Esophagus (tissue), 2 donors: ENCODE data around the gene MOSPD2. TPM values are rescaled to one million over a fixed set of nuclear protein-coding genes. Genes with fewer than 3 reads are reported as not detected.

Experiments
- H3K27ac ChIP-seq, 2 donors: one replicate each; pipeline ENCODE4 v1.5.1; 2013; ENCODE audit warnings: low read depth in 2 of 2, mild to moderate bottlenecking in 2 of 2, inconsistent platforms in 1 of 2, low read length in 1 of 2, moderate library complexity in 1 of 2
- H3K27me3 ChIP-seq, 2 donors: one replicate each; pipeline ENCODE4 v1.6.1; 2013; ENCODE audit warnings: low read length in 2 of 2, control low read depth in 1 of 2, mild to moderate bottlenecking in 1 of 2; ENCODE audit not compliant: insufficient read depth in 2 of 2, control insufficient read depth in 1 of 2
- H3K36me3 ChIP-seq, 2 donors: one replicate each; pipeline ENCODE4 v1.6.1; 2013; ENCODE audit warnings: low read length in 1 of 2; ENCODE audit not compliant: control insufficient read depth in 2 of 2, insufficient read depth in 2 of 2
- H3K4me1 ChIP-seq, 2 donors: one replicate each; pipeline ENCODE4 v1.6.1; 2013; ENCODE audit warnings: low read length in 1 of 2; ENCODE audit not compliant: control insufficient read depth in 2 of 2, insufficient read depth in 2 of 2
- H3K4me3 ChIP-seq, 2 donors: one replicate each; pipeline ENCODE4 v1.5.1; 2013; ENCODE audit warnings: low read length in 2 of 2, mild to moderate bottlenecking in 2 of 2, low read depth in 1 of 2, moderate library complexity in 1 of 2
- H3K9me3 ChIP-seq, 2 donors: one replicate each; pipeline ENCODE4 v1.6.1; 2013; ENCODE audit warnings: mild to moderate bottlenecking in 2 of 2, low read depth in 1 of 2, low read length in 1 of 2, moderate library complexity in 1 of 2; ENCODE audit not compliant: control insufficient read depth in 2 of 2, insufficient read depth in 1 of 2
- WGBS, 2 donors: extraction: QIAGEN DNeasy Blood & Tissue Kit; methylation state at CpG; one replicate each; pipeline ENCODE4 v1.1.7; 2013; 5-methylcytosine and 5-hydroxymethylcytosine counted together
- polyA plus RNA-seq, 2 donors: library from polyadenylated mRNA; stranded (reverse); fragments of 200-250 nt; gene quantifications; one replicate each; pipeline ENCODE4 v1.2.3, GENCODE V29; 2013
- donor health status: healthy with polysubstance abuse.
- donor health status: Bipolar disorder and iron deficiency.

Gene MOSPD2
- polyA plus RNA-seq, 2 donors, result 3.1 to 5.3 TPM

DNA sequence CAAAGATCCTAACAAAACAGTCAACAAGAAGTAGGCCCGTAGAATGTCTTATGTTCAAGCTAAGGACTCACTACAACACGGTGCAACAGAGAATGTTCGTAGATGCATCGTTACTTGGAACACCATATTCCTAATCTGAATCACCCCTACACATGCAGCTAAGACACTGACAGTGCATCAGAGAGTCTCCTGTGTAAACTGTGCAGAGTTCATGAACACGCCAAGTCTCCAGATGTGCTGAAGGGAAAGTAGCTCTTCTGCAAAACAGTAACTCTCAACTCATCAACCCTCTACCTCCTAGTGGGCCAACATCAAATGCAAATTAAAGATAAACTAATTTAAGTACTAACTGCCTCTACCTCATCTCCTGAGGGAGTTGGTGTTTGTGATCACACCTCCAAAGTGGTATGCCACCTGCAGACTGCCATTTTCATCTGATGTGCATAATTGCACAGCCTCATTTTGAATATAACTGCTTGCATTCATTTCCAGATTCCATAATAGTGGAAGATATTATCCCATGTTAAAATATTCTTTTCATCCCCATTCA lies 73.5 kb downstream of the MOSPD2 start:
- H3K27ac ChIP-seq, result no peak overlapping the region
- H3K27me3 ChIP-seq, result no peaks in the 10 kb centered on the region
- WGBS, 2 donors, result 88 to 90% methylated on average over 5 of the region's 5 CpGs
- no peaks in the 10 kb centered on the region for H3K4me1 ChIP-seq
- no peaks in the 10 kb centered on the region for H3K9me3 ChIP-seq
- H3K36me3 ChIP-seq, result no peaks in the 10 kb centered on the region
- H3K4me3 ChIP-seq, result no peak overlapping the region

DNA sequence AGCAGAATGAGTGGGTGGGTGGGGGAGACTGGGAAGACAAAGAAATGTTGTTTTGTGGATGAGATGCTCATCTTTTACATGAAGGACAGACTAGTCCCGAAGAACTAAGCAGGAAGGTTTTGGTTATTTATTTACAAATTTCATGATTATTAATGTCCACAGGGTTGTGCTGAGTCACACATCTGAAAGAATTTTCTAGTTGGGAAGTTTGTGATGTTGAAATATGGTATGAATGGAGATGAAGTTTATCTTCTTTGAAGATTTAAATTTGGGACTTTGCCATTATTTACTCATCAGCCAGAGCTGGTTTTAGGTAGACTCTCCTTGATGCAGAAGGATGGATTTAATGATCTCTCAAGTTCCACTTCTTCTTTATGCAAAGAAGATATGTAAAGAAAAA lies 75.5 kb downstream of the MOSPD2 start:
- Histone ChIP-seq H3K9me3 (no peaks in the 10 kb centered on the region), H3K4me3 (no peak overlapping the region), H3K4me1 (no peaks in the 10 kb centered on the region), H3K27me3 (no peaks in the 10 kb centered on the region), H3K27ac (no peak overlapping the region), H3K36me3 (no peaks in the 10 kb centered on the region)
- WGBS, 2 donors, result 41 to 47% methylated on average over 1 of the region's 1 CpG

DNA sequence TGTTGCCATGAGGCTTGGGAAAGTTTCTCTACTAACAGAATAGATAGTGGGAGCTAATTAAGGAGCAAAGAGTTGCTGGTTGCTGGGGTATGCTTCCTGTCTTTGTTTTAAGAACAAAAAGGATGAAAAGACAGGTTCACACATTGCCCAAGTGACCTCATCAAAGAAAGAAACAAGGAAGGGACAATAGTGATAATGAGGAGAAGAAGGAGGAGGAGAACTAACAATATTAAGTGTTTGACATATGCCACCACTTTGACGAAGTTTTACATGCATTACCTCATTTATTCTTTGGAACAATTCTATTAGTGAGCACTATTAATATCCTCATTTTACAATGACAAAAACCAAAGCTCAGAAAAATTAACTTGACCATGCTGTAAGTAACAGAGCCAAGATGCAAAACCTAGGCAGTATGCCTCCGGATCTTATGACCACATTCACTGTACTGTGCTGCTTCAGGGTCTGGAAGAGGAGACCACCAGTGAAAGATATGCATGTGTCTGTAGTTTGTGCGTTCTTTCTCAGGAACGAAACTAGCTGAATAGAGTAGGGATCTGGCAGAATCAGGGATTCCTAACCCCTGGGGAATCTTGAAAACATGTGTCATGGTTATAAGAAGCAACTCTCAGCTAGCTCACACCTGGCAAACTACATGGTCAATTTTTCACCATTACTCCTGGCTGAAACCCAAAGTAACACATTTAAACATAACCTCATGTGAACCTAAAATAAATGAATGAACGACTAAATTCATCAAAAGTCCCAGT lies 83.8 kb downstream of the MOSPD2 start:
- Histone ChIP-seq H3K4me3 (no peak overlapping the region), H3K36me3 (no peaks in the 10 kb centered on the region), H3K27me3 (no peaks in the 10 kb centered on the region), H3K9me3 (no peaks in the 10 kb centered on the region), H3K4me1 (no peaks in the 10 kb centered on the region), H3K27ac (no peak overlapping the region)
- 60 to 70% methylated on average over 5 of the region's 5 CpGs for WGBS, 2 donors

DNA sequence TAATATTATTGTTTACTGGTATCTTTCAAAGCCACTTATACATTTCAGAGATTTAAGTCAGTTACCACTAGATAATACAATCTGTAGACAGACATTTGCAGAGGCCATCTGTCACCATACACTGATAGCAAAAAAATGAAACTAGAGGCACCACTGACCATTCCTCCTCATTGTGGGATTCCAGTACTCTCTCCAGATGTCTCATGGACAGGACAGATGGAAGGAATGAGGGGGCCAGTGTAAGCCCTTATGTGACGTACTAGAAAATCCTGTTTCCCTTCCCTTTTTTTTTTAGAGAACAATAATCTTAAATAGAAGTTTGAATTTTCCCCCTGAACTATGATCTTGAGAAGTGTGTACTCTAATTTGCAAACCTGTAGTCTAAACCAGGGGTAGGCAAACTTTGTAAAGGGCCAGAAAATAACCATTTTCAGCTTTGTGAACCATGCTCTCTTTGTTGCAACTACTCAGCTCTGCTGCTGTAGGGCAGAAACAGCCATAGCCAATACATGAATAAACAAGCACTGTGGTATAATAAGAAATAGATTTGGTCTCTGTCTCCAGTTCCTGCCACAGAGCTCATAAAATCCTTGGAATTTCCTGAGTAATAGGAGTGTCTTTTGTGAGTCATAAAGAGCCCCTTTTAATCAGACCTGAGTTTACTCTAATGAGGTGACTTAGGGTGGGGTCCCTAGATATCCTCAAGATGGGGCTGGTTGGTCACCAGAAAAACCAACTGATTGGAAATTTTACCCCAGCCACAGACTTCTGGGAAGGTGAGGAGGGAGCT lies 90.4 kb downstream of the MOSPD2 start:
- Histone ChIP-seq H3K9me3 (no peaks in the 10 kb centered on the region), H3K36me3 (no peaks in the 10 kb centered on the region), H3K4me1 (no peaks in the 10 kb centered on the region), H3K4me3 (no peak overlapping the region), H3K27me3 (no peaks in the 10 kb centered on the region), H3K27ac (no peak overlapping the region)
- 55 to 56% methylated on average over 1 of the region's 1 CpG for WGBS, 2 donors

DNA sequence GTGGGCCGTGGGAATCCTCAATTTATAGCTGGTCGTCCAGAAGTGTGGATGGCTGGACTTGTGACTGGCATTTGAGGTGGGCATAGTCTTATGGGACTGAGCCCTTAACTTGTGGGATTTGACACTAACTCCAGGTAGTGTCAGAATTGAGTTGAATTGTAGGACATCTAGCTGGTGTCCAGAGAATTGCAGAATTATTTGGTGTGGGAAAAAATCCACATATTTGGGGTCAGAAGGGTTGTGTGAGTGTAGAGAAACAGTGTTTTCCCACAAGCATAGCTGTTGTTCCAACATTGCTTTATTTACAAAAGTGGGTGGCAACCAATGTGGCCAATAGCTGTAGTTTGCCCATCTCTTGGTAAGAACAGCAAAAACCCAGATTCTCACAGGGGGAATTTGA lies 91.3 kb downstream of the MOSPD2 start:
- no peaks in the 10 kb centered on the region for H3K4me1 ChIP-seq
- H3K9me3 ChIP-seq, result no peaks in the 10 kb centered on the region
- H3K36me3 ChIP-seq, result no peaks in the 10 kb centered on the region
- no peak overlapping the region for H3K27ac ChIP-seq
- no peaks in the 10 kb centered on the region for H3K27me3 ChIP-seq
- WGBS, 2 donors, result 60 to 80% methylated on average over 2 of the region's 2 CpGs
- no peak overlapping the region for H3K4me3 ChIP-seq

Other genes starting within 250 kb of the MOSPD2 start
- gene FANCB, start 352 bp upstream of the MOSPD2 start, polyA plus RNA-seq, result 1 to 10 TPM in 1 of 2 donors, under 1 TPM in 1; 0.60 to 1.0 TPM